ENCODE measurements around the gene C3orf18.

The C3orf18 gene

GRCh38 chr3:50549226-50549625 is 18.3 kb downstream of the C3orf18 start:
- DNase-seq, result no peak

GRCh38 chr3:50545781-50546180 is 21.8 kb downstream of the C3orf18 start:
- no peak for DNase-seq

GRCh38 chr3:50542177-50543034 is 25.1 kb downstream of the C3orf18 start:
- DNase-seq, result no peak

- no peak for DNase-seq
Measured at GRCh38 chr3:50539356-50540286, 27.9 kb downstream of the C3orf18 start.

GRCh38 chr3:50537421-50538129 is 30.0 kb downstream of the C3orf18 start:
- DNase-seq, result no peak

- no peak for DNase-seq
Measured at GRCh38 chr3:50536471-50537180, 30.9 kb downstream of the C3orf18 start.

GRCh38 chr3:50534681-50535330 is 32.7 kb downstream of the C3orf18 start:
- DNase-seq, result no peak

GRCh38 chr3:50533807-50534461 is 33.6 kb downstream of the C3orf18 start:
- DNase-seq, result no peak

- DNase-seq, result no peak
Measured at GRCh38 chr3:50533316-50533715, 34.2 kb downstream of the C3orf18 start.

- DNase-seq, result no peak
Measured at GRCh38 chr3:50532062-50532705, 35.4 kb downstream of the C3orf18 start.

GRCh38 chr3:50531201-50531600 is 36.3 kb downstream of the C3orf18 start:
- no peak for DNase-seq

GRCh38 chr3:50530001-50530970 is 37.3 kb downstream of the C3orf18 start:
- DNase-seq, result no peak

GRCh38 chr3:50525987-50526386 is 41.6 kb downstream of the C3orf18 start:
- no peak for DNase-seq

GRCh38 chr3:50525191-50525910 is 42.2 kb downstream of the C3orf18 start:
- no peak for DNase-seq

GRCh38 chr3:50524746-50525145 is 42.8 kb downstream of the C3orf18 start:
- DNase-seq, result no peak

- DNase-seq, result no peak
Measured at GRCh38 chr3:50523279-50523811, 44.2 kb downstream of the C3orf18 start.

- no peak for DNase-seq
Measured at GRCh38 chr3:50521572-50521971, 46.0 kb downstream of the C3orf18 start.

- DNase-seq, result no peak
Measured at GRCh38 chr3:50520849-50521248, 46.7 kb downstream of the C3orf18 start.
